ENCODE results near the gene CEP89.
"Not testable (repeated sequence)": the region's sequence is repeated elsewhere in the genome, so short reads cannot be mapped to it uniquely, and the experiment has no call there.

Gene CEP89

DNA sequence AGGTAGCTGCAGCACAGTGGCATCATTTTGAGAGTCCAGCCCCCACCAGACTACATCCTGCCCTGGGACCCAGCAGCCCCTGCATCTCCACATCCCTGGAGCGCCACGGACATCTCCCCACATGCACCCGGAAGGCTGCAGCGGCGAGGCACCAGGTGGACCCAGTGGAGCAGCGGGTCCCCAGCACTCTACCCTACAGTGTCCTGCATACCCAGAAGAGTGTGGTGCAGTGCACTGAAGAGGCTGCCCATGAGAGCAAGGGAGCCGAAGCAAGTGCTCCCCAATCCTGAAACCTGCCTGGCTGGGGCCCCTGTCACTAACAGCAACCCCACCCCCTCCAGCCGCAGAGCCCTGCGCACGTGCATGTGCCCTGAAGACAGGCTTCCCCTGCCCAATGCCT, 80.9 kb downstream of the CEP89 start:
- no peak for DNase-seq (ENCODE audit: low spot score)

GRCh38 chr19:32890326-32890725, 81.4 kb downstream of the CEP89 start:
- DNase-seq (ENCODE audit: low spot score), result no peak

- no peak for DNase-seq (ENCODE audit: low spot score)
These were observed 82.4 kb downstream of the CEP89 start for GRCh38 chr19:32889137-32889934.

GRCh38 chr19:32887572-32888215, 84.1 kb downstream of the CEP89 start:
- DNase-seq (ENCODE audit: low spot score), result no peak

- DNase-seq (ENCODE audit: low spot score), result no peak
These were observed 85.5 kb downstream of the CEP89 start for GRCh38 chr19:32886241-32886640.

GRCh38 chr19:32885255-32885654, 86.5 kb downstream of the CEP89 start:
- not testable (repeated sequence) for DNase-seq (ENCODE audit: low spot score)

DNA sequence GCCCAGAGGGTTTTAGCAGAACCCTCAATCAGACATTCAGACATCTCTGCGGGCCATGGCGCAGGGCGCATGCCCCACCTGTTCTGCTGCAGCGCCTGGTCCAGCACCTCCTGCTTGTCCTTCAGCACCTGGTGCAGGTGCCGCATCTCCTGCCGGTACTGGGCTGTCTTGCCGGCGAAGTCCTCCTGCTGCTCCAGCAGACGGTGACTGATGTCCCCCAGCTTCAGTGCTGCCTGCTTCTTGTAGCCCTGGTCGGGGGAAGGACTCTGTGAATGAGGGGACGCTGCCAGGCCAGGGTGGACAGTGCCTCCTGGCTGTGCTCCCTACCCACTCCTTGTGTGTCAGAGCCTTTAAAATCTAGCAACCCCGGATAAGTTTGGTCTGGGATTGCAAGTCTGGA, 90.0 kb downstream of the CEP89 start:
- DNase-seq (ENCODE audit: low spot score), result no peak

DNA sequence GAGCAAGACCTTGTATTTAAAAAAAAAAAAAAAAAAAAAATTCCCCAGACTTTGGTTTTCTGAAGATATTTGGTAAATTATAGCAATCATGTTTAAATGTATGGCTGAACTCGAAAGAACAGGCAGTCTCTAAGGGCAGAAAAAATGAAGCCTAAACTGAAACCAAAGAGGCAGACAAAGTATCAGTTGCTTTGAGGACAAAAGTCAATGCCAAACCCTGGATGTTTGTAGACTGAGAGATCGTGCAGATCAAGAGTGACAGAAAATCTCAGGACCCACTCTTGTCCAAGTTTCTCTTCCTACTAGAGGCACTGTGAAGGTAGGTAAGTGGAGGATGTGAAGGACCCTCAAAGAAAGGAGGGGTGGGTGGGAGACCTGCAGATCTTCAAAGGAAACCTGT, 91.1 kb downstream of the CEP89 start:
- DNase-seq (ENCODE audit: low spot score), result no peak

DNA sequence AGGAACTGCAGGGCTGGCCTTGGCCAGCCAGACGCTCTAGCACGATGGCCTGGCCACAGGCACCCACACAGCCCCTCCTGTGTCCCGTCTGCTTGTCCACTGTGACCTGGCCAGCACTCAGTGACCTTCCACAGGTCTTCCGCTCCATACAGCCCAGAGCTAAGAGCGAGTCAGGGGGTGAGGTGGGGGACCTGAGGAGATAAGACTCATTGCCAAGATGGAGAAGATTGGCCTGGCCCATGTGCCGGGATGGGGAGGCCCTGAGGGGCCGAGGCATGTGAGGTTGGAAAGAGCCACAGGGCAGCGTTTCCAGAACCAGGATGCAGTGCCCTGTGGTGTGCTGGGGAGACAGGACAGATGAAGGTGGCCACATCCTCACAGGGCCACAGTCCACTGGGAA, 92.0 kb downstream of the CEP89 start:
- DNase-seq (ENCODE audit: low spot score), result no peak

DNA sequence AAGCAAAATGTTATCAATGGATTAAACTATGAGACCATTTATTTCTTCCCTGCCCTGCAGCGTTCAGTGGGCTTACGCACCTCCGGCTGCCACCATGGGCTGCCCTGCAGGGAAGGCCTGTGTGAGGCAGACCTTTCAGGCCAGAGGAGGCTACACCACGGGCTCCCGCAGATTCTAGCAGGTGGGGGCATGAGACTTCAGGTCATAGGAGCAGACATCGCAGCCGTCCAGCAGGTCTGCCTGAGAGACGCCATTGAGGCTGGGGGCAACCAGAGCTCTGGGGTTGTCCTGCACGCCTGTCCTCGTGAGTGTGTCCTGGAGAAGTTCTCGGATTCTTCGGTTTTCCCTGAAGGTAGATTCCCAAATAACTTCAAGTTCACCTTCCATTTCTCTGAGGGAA, 92.8 kb downstream of the CEP89 start:
- DNase-seq (ENCODE audit: low spot score), result no peak

DNA sequence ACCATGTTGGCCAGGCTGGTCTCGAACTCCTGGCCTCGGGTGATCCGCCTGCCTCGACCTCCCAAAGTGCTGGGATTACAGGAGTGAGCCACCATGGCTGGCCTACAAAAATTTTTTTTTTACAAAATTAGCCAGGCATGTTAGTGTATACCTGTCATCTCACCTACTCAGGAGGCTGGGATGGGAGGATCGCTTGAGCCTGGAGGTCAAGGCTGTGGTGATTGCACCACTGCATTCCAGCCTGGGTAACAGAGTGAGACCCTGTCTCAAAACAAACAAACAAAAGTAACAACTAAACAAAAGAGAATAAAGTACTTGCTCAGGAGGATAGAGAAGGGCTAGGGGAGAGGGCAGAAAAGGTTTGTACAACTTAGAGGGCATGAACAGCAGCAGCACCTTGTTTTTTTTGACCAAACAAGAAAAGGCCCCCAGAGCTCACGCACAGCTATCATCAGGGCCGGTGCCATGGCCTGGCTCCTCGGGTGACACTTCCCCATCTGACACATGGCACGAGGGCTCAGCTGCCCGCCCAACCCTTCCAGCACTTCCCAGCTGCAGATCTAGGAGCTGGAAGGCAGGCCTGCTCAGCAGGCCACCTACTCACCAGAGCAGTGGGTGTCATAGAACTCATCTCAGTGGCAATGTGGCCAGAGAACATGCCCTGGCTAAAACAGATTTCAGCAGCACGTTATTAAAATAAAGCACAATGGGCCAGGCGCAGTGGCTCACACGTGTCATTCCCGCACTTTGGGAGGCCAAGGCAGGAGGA, 93.6 kb downstream of the CEP89 start:
- no peak for DNase-seq (ENCODE audit: low spot score)

DNA sequence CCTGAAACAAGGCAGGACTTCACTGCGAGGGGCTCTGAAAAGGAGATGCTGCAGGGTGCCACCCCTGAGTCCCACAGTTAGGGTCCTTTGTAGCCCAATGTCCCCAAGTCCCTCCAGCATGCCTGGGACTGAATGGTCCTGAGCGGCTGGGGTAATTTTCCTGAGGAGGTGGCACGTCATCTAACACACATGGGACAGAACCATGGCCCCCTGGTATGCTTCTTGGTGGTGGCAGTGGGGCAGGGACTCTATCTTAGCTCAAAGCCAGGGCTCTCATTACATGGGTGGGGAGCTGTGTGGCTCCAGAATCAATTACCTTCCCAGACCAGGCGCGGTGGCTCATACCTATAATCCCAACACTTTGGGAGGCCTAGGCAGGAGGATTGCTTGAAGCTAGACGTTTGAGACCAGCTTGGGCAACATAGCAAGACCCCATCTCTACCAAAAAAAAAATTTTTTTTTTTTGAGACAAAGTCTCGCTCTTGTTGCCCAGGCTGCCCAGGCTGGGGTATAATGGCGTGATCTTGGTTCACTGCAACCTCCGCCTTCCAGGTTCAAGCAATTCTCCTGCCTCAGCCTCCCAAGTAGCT, 94.3 kb downstream of the CEP89 start:
- no peak for DNase-seq (ENCODE audit: low spot score)

DNA sequence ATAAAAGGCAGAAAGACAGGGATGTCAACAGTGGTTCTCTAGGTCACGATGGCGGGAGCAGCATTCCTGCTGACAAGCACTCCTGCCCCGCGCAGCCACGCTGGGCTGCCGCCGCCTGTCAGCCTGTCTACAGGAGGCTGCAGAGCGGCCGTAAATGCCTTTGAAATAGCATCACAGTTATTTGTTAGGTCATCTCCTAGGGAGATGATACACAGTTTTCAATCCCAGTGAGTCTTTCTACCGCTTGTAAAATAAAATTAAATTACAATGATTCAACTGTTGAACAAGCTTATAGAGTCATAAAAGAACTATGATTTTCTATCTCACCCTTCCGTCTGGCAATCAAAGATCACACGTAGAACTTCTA, 94.9 kb downstream of the CEP89 start:
- DNase-seq (ENCODE audit: low spot score), result no peak

- no peak for DNase-seq (ENCODE audit: low spot score)
These were observed 95.4 kb downstream of the CEP89 start for GRCh38 chr19:32876236-32876918.

GRCh38 chr19:32875428-32875827, 96.3 kb downstream of the CEP89 start:
- DNase-seq (ENCODE audit: low spot score), result no peak

DNA sequence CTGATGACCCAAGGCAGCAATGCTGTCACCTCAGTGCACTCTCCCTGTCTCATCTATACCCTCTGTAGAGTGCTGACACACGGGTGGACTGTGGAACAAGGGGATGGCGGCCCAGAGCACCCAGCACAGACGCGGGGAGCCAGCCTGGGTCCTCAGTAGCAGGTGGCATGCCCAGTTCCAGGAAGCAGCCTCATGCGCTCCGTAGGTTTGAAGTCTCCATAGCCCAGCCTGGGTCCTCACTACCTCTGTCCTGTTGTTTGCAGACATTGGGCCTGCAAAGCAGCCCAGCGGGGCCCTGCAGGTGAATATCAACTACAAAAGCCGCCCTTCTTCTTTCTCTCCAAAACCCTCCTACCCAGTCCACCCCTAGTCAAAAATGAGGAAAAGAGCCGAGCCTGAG, 97.2 kb downstream of the CEP89 start:
- DNase-seq (ENCODE audit: low spot score), result no peak

DNA sequence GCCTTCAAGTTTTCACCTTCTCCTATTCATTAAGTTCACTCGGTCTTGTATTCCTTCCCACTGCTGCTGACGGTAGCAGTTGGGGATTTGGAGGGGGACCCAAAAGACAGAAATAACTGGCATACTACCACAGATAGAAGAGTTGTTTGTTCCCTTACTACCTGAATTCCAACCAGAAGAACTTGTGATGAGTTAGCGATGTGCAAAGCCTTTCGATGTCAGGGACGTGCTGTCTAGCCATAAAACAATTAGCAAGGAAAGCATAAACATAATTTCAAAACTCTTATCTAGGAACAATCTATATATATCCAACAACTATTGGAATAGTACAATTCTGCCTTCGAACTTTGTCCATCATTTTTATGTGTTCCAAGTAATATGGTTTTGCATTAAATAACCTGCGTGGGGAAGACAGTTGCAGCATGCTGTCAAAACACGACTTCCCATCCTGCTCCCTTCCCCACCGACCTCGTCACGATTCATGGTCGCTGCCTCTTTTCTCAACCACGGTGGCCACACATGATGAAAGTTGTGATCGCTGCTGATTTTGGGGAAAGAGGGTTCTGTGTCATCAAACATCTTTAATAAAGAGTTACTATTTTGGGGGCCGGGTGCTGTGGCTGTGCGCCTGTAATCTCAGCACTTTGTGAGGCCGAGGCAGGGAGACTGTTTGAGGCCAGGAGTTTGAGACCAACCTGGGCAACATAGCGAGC, 98.4 kb downstream of the CEP89 start:
- DNase-seq (ENCODE audit: low spot score), result no peak

DNA sequence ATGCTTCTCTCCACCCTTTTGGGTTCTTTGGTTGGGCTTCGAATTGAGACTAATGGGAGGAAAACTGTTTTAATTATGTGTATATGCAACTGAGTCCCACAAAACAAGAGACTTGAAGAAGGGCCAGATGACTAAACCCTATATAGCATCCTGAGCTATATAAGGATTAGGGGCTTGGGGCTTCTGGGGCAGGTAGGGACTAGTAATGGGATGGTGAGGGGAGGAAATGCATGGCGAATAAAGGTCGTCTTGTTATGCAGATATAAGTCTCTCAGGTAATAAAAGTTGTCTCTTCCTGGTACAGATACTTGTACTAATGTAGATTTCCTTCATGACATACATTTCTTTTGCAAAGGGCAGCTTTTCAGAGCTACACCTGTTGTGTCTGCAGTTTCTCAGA, 99.4 kb downstream of the CEP89 start:
- DNase-seq (ENCODE audit: low spot score), result no peak

DNA sequence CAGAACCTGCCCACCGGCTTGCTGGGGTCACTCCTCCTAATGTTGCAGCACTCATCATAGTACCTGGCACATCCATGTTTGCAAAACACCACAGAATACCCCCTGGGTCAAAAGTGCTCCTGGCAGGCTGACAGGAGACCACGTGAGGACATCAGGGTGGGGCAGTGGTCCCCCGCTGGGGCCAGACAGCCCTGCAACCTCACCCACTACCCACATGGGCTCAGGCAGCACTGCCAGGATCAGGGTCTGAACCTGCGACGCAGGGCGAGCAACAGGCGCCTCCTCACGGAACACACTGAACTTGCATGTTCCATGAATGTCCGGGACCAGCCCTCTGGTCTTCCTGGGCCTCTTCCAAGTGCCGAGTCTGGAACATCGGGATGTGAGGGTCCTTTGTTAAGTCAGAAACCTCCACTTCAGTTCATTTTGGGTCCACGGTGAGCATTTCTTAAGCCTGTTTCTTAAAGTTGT, 100.7 kb downstream of the CEP89 start:
- DNase-seq (ENCODE audit: low spot score), result no peak

GRCh38 chr19:32869966-32870573, 101.7 kb downstream of the CEP89 start:
- DNase-seq (ENCODE audit: low spot score), result peak; percentile 57
